NCI-H345 treated with DMSO at 0.1 percent for 48 hours (cell line): ENCODE results near the gene MYH14.

Experiments used
- DNase-seq: peaks from one replicate; lab custom pipeline; 2025; ENCODE audit not compliant: unreplicated experiment; lab: John Stamatoyannopoulos, UW

The MYH14 gene

DNA sequence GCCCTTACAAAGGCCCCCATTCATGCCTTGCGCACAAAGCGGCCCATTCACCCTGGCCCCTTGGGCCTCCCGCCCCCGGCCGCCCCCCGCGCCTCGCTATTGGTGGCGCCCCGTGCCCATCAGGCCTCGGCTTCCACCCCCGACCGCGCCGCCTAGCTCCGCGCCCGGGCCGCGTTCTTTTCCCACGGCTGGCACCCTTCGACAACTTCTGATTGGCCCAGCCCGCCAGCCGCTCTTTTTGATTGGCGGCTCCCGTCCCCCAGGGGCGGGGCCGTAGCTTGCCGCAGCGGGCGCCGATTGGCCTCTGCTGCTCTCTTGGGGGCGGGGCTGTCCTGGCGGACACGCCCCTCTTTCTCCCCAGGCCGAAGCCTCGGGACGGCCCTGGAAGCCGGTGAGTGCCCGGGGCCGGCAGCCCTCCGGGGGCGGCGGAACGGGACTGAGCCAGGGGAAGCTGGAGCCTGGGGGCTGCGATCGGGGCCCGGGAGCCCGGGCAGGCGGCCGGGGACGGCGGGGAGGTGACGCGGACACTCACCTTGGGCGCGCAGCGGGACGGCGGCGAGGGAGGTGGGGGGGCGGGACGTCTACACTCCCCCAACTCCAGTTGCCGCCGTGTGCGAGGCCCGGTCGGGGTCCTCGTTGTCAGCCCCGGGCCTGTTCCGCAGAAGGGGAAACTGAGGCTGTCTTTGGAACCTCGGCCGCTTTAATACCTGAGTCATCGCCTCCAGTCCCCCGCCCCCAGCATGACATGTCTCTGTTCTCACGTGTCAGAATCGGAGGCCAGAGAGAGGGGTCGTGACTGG is at the start of gene MYH14:
Gene MYH14 (plus strand): TSS at position 342 of the 800 bp plus-strand sequence. CDS start 6,744 bp downstream, outside the sequence.
- peak; percentile 71 for DNase-seq

DNA sequence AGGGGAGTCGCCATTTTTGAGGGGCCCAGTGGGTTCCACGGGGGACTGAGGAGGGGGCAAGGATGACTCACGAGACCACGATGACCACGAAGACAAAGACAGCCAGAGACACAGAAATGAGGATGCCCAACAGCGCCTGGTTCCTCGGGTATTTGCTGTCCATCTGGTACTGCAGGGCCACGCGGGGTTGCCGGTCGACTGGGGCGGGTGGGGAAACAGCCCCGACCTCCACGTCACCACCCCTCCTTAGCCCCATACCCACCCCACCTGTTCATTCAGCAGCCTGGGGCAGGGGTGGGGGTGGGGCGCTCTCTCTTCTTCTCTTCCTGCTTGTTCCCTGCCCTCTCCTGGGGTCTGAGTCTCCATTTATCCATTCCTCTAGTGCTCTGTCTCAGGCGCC is 48.9 kb upstream of the MYH14 start:
- no peak for DNase-seq

GRCh38 chr19:50155520-50156109 is 47.8 kb upstream of the MYH14 start:
- no peak for DNase-seq

- no peak for DNase-seq
Measured at GRCh38 chr19:50158577-50158976, 44.8 kb upstream of the MYH14 start.

DNA sequence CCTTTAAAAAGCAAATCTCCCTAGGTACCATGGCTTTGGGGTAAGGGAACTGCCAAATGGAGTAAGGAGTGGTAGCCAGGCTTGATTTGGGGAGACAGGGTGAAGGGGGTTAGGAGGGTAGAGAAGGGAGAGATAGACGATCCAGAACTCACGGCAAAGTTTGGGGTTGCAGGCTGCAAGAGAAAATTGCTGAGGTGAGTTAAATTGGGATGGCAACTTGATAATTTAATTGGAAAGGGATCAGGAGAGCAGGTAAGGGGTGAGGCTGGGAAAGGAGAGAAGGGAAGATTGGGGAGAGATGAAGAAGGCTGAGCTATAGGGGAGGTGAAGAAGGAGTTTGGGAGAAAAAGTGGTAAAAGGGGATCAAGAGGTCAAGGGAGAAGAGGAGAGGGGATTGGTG is 44.3 kb upstream of the MYH14 start:
- DNase-seq: no peak

GRCh38 chr19:50162988-50163387 is 40.4 kb upstream of the MYH14 start, which contains the start of gene IZUMO2:
Gene IZUMO2, minus strand, starts transcription at chr19:50163281. Its CDS starts 87 bp downstream, at chr19:50163194.
- no peak for DNase-seq

- no peak for DNase-seq
Measured at GRCh38 chr19:50167314-50167721, 36.1 kb upstream of the MYH14 start.

GRCh38 chr19:50171752-50172151 is 31.7 kb upstream of the MYH14 start:
- no peak for DNase-seq

DNA sequence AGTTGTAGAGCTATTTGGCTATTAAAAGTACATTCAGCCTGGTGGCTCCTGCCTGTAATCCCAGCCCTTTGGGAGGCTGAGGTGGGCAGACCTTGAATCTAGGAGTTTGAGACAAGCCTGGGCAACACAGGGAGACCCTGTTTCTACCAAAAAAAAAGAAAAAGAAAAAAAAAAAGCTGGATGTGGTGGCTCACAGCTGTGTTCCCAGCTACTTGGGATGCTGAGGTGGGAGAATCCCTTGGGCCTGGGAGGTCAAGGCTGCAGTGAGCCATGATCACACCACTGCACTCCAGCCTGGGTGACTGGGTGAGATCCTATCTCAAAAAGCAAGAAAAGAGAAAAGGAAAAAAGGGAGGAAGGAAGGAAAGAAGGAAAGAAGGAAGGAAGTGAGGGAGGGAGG is 30.7 kb upstream of the MYH14 start:
- DNase-seq: no peak

GRCh38 chr19:50173127-50173526 is 30.3 kb upstream of the MYH14 start:
- DNase-seq: no peak

DNA sequence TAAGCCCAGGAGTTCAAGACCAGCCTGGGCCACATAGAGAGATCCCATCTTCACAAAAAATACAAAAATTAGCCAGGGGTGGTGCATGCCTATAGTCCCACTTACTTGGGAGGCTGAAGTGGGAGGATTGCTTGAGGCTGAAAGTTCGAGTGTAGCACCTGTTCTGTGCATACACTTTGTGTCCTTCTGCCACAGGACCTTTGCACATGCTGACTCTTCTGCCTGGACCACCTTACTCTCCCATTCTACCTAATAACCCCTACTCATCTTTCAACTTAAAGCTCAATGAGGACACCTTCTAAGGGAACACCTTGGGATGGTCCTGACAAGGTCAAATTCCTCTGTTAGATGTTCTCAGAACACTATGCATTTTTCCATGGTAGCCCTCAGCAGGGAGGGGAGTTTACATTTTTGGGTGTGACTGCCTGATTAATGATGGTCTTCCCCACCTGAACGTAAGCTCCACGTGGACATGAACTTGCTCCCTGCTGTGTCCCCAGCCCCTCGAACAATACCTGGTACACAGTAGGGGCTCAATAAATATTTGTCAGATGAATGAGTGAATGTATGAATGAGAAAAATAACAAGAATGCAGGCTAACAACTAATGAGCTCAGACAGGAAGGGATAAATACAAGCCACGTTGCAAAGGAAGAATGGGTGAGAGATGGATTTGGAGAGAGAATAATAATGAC is 29.2 kb upstream of the MYH14 start:
- no peak for DNase-seq

DNA sequence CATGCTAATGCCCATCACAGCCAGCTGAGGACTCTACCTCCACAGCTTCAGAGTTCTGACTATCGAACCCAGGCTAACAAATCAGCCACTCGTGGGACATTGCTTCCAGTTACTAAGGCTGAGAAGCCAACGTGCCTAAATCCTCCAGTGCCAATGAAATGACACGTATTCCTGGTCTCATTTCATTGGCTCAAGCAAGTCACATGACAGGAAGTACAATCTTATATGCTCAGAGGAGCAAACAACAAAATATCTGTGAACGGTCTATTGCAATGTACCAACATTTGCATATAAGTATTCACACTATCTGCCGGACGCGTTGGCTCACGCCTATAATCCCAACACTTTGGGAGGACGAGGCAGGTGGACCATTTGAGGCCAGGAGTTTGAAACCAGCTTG is 27.5 kb upstream of the MYH14 start:
- DNase-seq: no peak

DNA sequence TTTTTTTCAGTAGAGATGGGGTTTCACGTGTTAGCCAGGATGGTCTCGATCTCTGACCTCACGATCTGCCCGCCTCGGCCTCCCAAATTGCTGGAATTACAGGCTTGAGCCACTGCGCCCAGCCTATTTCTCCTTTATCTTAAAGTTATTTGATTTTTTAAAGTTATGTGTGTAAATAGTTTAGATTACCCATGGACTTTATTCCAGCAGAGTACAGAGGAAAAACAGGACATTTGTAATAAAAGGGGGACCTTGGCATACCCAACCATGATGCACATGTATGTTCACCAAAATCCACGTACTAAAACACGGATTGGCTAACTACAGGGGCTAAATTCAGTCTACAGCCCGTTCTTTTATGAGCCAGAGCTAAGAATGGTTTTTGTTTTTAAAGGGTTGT is 26.6 kb upstream of the MYH14 start:
- no peak for DNase-seq

- DNase-seq: no peak
Measured at GRCh38 chr19:50178320-50178719, 25.1 kb upstream of the MYH14 start.

DNA sequence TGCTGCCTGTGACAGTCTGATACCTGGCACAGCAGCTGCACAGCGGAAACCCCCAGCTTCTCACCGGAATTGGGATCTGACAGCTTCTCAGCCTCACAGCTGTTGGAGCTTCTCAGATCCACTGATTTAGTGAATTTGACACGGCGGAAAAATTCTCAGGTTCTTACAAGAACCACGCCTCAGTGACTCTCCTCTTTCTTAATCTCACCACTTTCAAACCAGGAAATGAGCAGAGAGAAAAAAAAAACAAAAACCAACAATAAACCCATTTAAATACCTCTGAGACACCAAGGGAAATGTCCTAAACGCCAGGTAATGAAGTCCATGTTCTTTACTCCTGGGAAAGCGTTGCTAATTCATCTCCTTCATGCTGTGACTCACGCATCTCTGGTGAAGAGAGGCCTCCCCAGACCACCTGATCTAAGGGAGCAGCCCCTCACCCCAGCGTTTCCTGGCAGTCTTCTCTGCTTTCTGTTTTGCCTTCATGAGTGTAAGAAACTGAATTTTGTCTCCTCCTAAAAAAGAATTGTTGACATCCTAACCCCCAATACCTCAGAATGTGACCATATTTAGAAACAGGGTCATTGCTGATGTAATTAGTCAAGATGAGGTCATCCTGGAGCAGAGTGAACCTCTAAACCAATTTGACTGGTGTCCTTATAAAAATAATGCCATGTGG is 24.4 kb upstream of the MYH14 start:
- no peak for DNase-seq

DNA sequence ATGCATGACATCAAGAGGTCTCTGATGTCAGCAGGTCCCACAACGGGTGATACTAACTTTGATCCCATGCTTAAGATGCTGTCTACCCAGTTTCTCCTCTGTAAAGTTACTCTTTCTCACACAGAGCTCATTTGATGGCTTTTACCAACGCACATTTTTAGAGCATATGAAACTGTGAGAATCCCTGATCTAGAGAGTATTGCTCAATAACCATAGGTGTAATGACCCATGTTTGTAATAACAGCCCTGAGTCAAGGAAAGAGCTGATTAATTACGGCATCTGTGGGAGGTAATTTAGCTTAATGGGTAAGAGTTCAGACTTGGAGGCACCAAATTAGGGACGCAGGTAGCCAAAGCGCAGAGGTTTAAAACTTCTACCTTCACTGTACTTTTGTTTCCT is 22.3 kb upstream of the MYH14 start:
- no peak for DNase-seq

DNA sequence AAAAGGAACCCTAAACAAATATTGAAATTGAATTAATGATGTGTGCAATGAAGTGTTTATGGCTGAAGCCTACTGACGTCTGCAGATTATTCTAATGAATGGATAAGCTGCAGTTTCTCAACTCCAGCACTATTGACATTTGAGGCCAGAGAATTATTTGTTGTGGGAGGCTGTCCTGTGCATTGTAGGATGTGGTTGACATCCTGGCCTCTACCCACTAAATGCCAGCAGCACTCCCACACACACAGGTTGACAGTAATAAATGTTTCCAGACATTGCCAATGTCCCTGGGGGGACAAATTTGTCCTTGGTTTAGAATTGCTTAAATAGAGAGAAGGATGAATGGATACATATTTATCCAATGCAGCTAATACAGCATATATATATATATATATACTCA is 19.2 kb upstream of the MYH14 start:
- DNase-seq: no peak

DNA sequence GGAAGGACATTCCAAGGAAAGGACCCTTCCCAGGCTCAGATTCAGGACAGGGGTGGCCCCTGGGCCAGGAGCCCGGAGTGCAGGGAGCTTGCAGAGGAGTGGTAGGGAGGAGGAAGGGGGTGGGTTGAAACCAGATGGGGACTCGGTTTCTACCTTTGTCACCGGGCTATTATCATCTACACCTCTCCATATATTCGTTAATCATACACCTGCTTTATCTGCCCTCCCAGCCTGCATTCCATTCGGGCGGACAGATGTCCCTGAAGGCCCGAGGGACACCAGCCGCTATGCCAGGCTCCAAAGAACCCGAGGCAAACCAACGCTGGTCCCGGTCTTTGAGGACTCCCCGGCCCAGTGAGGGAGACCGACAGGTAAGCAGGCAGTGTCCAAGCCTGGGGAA is 15.5 kb upstream of the MYH14 start:
- DNase-seq: no peak

DNA sequence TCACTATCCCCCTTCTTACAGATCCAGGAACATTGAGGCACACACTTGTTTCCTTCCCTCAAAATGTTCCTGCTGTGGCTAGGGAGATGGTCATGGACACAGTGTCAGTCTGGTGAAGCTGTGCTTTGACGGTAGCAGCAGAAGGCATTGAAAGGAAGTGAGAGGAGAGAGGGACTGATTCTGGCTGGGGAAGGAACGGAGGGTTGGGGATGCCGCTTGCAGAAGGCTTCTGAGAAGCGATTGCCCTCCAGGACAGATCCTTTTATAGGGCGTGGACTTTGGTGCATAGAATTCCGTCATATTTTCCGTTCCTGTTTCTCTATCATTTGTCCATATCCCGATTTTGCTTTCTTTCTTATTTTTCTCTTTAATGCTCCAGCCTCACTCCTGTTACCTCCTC is 14.1 kb upstream of the MYH14 start:
- no peak for DNase-seq

DNA sequence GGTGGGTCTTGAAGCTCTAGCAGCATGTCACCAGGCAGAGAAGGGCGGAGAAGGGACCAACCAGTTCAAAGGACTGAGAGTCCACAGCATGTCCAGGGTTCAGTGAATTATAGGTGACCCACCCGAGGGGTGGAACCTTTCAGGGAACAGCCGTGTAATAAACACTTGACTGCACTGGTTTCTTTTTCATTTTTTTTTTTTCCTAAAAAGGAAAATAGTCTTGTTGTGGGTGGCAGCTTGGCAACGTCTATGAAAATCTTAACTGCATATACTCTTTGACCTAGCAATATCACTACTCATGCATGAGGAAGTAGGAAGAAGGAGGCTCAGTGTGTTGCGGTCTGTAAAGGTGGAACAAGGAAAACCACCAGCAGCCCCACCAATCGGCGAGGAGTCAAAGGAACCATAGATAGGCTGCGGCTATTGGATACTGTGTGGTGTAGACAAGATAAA is 13.0 kb upstream of the MYH14 start:
- DNase-seq: no peak

- no peak for DNase-seq
Measured at GRCh38 chr19:50191216-50191615, 12.2 kb upstream of the MYH14 start.
